Middle frontal gyrus (tissue), 1 donor: ENCODE results near the gene DOCK7.

Experiments used
- DNase-seq: peaks from one replicate; pipeline ENCODE4 v3.0.0-alpha.2; 2015; ENCODE audit warnings: low spot score; ENCODE audit errors: extremely low spot score

DOCK7 gene

DNA sequence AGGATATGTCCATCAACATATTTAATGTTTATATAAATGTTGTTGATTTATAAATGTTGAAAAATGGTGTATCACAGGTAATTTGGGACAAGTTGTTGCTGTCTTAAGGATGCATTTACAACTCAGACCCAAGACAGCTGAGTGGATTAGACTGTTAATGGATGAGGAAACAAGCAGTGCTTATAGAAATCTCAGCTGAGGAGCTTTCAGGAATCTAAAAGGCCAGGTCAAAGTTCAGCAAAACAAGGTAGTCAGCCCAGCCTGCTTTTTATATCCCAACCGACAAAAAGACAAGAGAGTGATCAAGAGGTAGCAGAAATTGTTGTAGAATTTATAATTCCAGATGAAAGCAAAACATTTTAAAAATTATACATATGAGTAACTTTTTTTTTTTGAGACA lies 268.0 kb downstream of the DOCK7 start:
- no peak for DNase-seq

DNA sequence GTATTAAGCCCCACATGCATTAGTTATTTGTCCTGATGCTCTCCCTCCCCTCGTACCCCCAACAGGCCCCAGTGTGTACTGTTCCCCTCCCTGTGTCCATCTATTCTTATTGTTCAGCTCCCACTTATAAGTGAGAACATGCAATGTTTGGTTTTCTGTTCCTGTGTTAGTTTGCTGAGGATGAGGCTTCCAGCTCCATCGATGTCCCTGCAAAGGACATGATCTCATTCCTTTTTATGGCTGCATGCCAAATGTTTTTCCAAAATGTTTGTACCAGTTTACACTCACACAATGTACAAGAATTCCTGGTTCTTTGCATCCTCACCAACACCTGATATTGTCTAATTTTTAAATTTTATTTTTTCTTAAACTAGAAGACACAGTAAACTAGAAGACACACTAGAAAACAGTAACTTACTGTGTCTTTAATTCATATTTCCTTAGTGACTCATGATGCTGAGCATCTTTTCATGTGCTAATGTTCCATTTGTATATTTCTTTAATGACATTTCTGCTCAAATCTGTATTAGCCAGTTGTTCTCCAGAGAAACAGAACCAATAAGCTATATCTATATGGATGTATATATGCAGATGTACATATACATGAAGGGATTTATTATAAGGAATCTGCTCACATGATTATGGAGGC lies 270.7 kb downstream of the DOCK7 start:
- DNase-seq = no peak

- DNase-seq = no peak
Measured at GRCh38 chr1:62415687-62416086, 272.5 kb downstream of the DOCK7 start.

DNA sequence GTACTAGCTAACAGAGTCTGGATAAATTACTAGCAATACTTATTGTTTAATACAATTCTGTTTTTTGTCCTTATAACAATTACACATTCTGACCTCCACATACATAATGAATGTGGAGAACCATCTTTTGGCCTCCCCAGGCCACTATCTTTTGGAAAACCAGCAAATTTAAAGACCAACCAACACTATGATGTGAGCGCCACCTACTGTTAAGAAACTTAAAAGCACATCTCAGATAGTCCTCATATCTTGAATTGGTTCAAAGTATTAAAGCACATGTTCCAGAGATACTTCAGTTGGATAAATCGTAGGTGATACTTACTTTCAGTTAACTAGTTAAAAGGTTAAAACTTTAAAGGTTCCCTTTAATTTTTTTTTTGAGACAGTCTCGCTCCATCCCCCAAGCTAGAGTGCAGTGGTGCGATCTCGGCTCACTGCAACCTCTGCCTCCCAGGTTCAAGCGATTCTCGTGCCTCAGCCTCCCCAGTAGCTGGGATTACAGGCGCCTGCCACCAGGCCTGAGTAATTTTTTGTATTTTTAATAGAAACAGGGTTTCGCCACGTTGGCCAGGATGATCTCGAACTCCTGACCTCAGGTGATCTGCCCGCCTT lies 280.7 kb downstream of the DOCK7 start:
- DNase-seq = peak; percentile 80

GRCh38 chr1:62406576-62406975 lies 281.6 kb downstream of the DOCK7 start:
- DNase-seq = no peak

- DNase-seq = no peak
Measured at GRCh38 chr1:62405247-62405646, 282.9 kb downstream of the DOCK7 start.
